Activated B cell treated with CpG ODN at 0.5 μM for 24 hours (primary cell): Measurements from ENCODE around the gene BFAR. TPM values are rescaled to one million over a fixed set of nuclear protein-coding genes. Genes with fewer than 3 reads are reported as not detected.
"Not testable (repeated sequence)": the region's sequence is repeated elsewhere in the genome, so short reads cannot be mapped to it uniquely, and the experiment has no call there.

Source experiments
- ATAC-seq: fragments of 200-7000 bp; cut with Tn5 transposase; one replicate; pipeline ENCODE4 v1.10.0; 2021; ENCODE audit warnings: low read depth, mild to moderate bottlenecking, moderate library complexity
- CTCF ChIA-PET: fragments of 350-600 bp; sonication (Branson Sonifier 250); formaldehyde crosslinking; loops from one replicate; lab custom pipeline; 2021; ENCODE audit warnings: antibody characterized with exemption; lab: Charles Lee
- POLR2A ChIA-PET: fragments of 350-600 bp; sonication (Branson Sonifier 250); formaldehyde crosslinking; loops from one replicate; lab custom pipeline; 2021; ENCODE audit warnings: antibody characterized with exemption; lab: Charles Lee
- DNase-seq: peaks from one replicate; pipeline ENCODE4 v3.0.0; 2022
- H3K27ac Mint-ChIP-seq: one replicate; pipeline ENCODE4 v1.8.0; 2020; ENCODE audit warnings: mixed read lengths
- H3K27me3 Mint-ChIP-seq: one replicate; pipeline ENCODE4 v1.8.0; 2021; ENCODE audit warnings: mixed read lengths
- H3K36me3 Mint-ChIP-seq: one replicate; pipeline ENCODE4 v1.8.0; 2021; ENCODE audit warnings: low read depth, mixed read lengths
- H3K4me1 Mint-ChIP-seq: one replicate; pipeline ENCODE4 v1.8.0; 2021; ENCODE audit warnings: mixed read lengths
- H3K4me3 Mint-ChIP-seq: one replicate; pipeline ENCODE4 v1.8.0; 2020; ENCODE audit warnings: mild to moderate bottlenecking, mixed read lengths
- H3K9me3 Mint-ChIP-seq: one replicate; pipeline ENCODE4 v1.8.0; 2020; ENCODE audit warnings: mixed read lengths
- intact Hi-C: fragments of 100-400 bp; cut with micrococcal nuclease; formaldehyde crosslinking; loops from one replicate; pipeline ENCODE4 v1.15.1; 2024
- total RNA-seq: library from RNA; stranded (reverse); gene quantifications from 2 replicates; pipeline ENCODE4 v1.2.3, GENCODE V29; 2022

BFAR gene
- total RNA-seq, 1 donor from 2014 or later: 68.2 TPM

DNA sequence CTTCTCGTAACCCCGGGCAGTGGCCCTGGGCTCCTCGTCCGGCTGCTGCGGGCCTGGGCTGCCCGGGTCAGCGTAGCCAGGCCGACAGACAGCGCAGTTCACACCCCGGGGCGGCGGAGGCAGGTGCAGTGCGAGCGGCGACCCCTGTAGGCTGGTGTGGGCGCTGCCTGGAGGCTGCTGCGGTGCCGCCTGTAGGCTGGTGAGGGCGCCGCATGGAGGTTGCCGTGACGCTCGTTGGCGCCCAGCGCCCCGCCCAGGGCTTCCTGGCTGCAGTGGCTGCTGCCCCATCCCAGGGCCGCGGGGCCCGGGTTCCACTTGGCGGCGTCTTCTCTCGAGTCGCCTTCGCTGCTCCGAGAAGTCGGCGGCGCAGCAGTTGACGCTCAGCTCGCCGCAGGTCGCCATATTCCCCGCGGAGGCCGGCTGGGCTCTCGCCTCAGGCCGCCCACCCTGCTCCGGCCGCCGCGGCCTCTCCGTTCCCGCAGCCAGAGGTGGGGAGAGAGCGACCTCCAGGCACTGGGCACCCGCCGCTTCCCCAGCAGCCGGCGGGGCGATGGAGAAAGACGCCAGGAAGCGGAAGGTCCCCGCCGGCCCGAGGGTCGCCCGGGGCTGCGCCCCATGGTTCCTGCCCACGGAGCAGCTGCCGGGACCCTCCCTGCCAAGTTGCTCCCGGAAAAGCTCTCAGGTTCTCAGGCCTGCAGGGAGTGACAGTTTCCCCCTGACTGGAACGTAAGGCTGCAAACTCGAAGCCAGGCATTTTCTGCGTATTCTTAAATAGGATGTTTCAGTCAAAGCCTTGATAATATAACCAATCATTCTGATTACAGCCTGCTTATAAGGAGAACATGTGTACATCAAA lies 70.6 kb downstream of the BFAR start, which contains the start of gene NPIPA3:
Gene NPIPA3 (plus strand): TSS at position 256 of the 856 bp plus-strand sequence. CDS start 5,533 bp downstream, outside the sequence.
- CTCF ChIA-PET, H3K36me3 Mint-ChIP-seq, H3K27me3 Mint-ChIP-seq, H3K27ac Mint-ChIP-seq, DNase-seq, POLR2A ChIA-PET, H3K4me1 Mint-ChIP-seq, intact Hi-C loops, H3K4me3 Mint-ChIP-seq, H3K9me3 Mint-ChIP-seq: not testable (repeated sequence)
- peak; percentile 99 for ATAC-seq

Other genes with a start within 250 kb of the BFAR start
- gene PARN, start 2.7 kb upstream of the BFAR start, total RNA-seq: 47.3 and 49.6 TPM in 2 replicates
- gene PLA2G10, start 61.4 kb downstream of the BFAR start, total RNA-seq: not detected in 2 replicates
- 1.8 and 3.5 TPM in 2 replicates for gene NPIPA3, start 70.5 kb downstream of the BFAR start, total RNA-seq
- gene NPIPA2, start 109.6 kb downstream of the BFAR start, total RNA-seq: 3.5 and 5.0 TPM in 2 replicates
- 33.1 and 38.5 TPM in 2 replicates for gene NOMO1, start 200.8 kb downstream of the BFAR start, total RNA-seq